ENCODE data around the gene MRPL11. TPM values are rescaled to one million over a fixed set of nuclear protein-coding genes. Genes with fewer than 3 reads are reported as not detected.

Gene MRPL11
- total RNA-seq, 4 donors from 2014 or later = 42.9 to 63.8 (median 53.9) TPM

DNA sequence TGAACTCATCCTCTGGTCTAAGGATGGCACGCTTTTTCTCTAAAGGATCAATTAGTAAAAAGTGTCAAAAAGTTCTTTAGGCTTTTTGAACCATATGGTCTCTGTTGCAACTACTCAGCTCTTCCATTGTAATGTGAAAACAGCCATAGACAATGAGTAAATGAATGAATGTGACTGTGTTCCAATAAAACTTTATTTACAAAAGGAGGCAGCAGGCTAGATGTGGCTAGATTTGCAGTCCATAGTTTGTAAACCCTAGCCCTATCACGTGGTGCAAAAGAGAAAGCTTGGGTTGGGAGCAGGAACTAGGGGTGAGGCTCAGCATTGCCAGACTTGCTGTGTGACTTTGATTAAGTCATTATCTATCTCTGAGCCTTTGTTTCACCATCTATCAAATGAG lies 23.2 kb downstream of the MRPL11 start:
- Histone ChIP-seq H3K4me3 (no peak overlapping the region), H3K36me3 (no peaks in the 10 kb centered on the region), H3K4me1 (peaks cover 0 to 5% (median 0%) of the 10 kb centered on the region in 4 donors), H3K9me3 (no peaks in the 10 kb centered on the region), H3K27me3 (peaks cover 0 to 43% of the 10 kb centered on the region in 2 donors), H3K27ac (no peak overlapping the region)
- WGBS, 2 donors = 54 to 58% methylated on average over 2 of the region's 2 CpGs
- DNase-seq (ENCODE audit: low spot score in 2 of 2) = no peak
- TF ChIP-seq EP300 (IDR thresholded peaks at IDR 0.05) (no peak), POLR2A (IDR thresholded peaks at IDR 0.05) (no peak)
- TF ChIP-seq, protein P1, sequence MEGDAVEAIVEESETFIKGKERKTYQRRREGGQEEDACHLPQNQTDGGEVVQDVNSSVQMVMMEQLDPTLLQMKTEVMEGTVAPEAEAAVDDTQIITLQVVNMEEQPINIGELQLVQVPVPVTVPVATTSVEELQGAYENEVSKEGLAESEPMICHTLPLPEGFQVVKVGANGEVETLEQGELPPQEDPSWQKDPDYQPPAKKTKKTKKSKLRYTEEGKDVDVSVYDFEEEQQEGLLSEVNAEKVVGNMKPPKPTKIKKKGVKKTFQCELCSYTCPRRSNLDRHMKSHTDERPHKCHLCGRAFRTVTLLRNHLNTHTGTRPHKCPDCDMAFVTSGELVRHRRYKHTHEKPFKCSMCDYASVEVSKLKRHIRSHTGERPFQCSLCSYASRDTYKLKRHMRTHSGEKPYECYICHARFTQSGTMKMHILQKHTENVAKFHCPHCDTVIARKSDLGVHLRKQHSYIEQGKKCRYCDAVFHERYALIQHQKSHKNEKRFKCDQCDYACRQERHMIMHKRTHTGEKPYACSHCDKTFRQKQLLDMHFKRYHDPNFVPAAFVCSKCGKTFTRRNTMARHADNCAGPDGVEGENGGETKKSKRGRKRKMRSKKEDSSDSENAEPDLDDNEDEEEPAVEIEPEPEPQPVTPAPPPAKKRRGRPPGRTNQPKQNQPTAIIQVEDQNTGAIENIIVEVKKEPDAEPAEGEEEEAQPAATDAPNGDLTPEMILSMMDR (IDR thresholded peaks at IDR 0.05) = no peak

DNA sequence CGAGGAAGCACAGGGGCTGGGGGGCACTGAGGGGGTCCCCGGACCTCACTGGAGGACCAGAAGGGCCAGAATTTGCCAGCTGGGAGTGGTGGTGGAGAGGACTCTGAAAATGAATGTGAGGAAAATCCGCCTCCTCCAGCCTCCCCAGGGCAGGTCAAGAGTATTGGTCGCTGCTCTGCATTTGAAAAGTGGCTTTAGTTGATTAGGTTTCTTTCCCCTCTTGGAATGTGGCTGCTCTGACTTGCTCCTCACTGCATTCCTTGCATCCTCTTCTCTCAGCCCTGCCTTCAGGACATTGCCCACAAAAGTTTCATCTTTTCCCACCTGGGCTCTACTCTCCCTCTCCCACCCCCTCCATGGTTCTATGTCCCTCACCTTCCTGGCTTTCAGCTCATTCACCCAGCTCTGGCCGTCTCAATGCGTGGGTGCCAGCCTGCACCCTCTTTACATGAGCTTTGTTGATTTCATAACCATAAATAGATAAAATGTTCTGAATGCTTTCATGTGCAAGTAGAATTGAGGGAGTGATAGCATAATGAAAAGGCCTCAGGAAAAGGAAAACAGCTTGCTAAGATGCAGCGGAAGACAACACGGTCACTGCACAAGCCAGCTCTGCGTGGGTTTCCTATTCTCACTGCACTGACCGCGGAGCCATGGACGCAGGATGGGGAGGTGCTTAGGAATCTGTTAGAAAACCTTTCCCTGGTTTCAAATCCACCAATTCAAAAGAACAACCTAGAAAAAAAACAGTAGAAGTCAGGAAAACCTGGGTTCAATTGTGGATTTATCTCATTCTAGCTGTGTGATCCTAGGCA lies 24.3 kb downstream of the MRPL11 start:
- H3K27ac ChIP-seq = no peak overlapping the region
- H3K36me3 ChIP-seq = no peaks in the 10 kb centered on the region
- peaks cover 0 to 6% (median 0%) of the 10 kb centered on the region in 4 donors for H3K4me1 ChIP-seq
- peaks cover 0 to 43% of the 10 kb centered on the region in 2 donors for H3K27me3 ChIP-seq
- no peak for DNase-seq (ENCODE audit: low spot score in 2 of 2)
- H3K4me3 ChIP-seq = no peak overlapping the region
- WGBS, 2 donors = 49 to 56% methylated on average over 12 of the region's 12 CpGs
- TF ChIP-seq POLR2A (IDR thresholded peaks at IDR 0.05) = no peak
- TF ChIP-seq EP300 (IDR thresholded peaks at IDR 0.05) = no peak
- TF ChIP-seq, protein P1 (IDR thresholded peaks at IDR 0.05) = no peak
- H3K9me3 ChIP-seq = no peaks in the 10 kb centered on the region

DNA sequence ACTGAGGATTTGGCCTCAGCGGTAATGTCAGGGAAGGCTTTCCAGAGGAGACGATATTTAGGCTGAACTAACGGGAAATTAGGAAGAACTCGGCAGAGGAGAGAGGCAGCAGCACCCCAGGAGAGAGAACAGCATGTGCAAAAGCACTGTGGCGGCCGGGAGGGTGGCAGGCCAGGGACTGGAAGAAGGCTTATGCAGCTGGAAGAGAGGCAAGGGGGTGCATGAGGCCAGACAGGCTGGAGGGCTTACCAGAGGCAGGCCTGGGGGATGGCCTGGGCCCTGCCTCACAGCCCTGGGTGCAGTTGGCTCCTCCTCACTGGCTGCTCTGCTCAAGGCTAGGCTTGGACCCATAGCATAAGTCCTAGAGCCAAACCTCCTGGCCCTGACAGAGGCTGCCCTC lies 25.5 kb downstream of the MRPL11 start:
- no peaks in the 10 kb centered on the region for H3K36me3 ChIP-seq
- no peak overlapping the region for H3K4me3 ChIP-seq
- no peak for DNase-seq (ENCODE audit: low spot score in 2 of 2)
- H3K27ac ChIP-seq = no peak overlapping the region
- TF ChIP-seq EP300 (IDR thresholded peaks at IDR 0.05) (no peak), POLR2A (IDR thresholded peaks at IDR 0.05) (no peak)
- TF ChIP-seq, protein P1 (IDR thresholded peaks at IDR 0.05) = no peak
- H3K9me3 ChIP-seq = no peaks in the 10 kb centered on the region
- peaks cover 0 to 35% of the 10 kb centered on the region in 2 donors for H3K27me3 ChIP-seq
- peaks cover 0 to 11% (median 4%) of the 10 kb centered on the region in 4 donors for H3K4me1 ChIP-seq
- WGBS, 2 donors = 79 to 83% methylated on average over 6 of the region's 6 CpGs

DNA sequence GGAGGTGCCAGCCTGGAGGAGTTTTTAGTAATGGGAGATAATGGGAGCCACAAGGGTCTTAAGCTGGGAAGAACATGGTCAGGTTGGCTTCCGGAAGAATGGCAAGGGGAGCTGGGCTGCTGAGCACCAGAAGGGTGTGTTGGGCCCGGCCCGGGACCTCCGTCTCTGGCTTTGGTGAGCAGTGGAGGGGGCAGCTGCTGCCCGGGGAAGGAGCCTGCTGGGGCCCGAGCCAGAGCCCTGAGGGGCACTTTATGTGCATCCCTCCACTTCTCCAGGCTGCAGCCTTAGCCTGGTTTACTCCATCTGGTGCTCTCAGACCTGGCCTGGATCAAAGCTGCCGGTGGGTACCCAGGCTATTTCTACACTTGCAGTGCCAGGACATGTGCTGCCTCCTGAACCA lies 26.5 kb downstream of the MRPL11 start:
- WGBS, 2 donors = 58 to 71% methylated on average over 6 to 7 of the region's 7 CpGs
- DNase-seq (ENCODE audit: low spot score in 2 of 2) = no peak
- Histone ChIP-seq H3K9me3 (no peaks in the 10 kb centered on the region), H3K27ac (no peak overlapping the region), H3K27me3 (peaks cover 0 to 35% of the 10 kb centered on the region in 2 donors), H3K4me3 (no peak overlapping the region), H3K36me3 (no peaks in the 10 kb centered on the region), H3K4me1 (peaks cover 0 to 10% (median 4%) of the 10 kb centered on the region in 4 donors)
- TF ChIP-seq POLR2A (IDR thresholded peaks at IDR 0.05) (no peak), EP300 (IDR thresholded peaks at IDR 0.05) (no peak)
- TF ChIP-seq, protein P1 (IDR thresholded peaks at IDR 0.05) = no peak

DNA sequence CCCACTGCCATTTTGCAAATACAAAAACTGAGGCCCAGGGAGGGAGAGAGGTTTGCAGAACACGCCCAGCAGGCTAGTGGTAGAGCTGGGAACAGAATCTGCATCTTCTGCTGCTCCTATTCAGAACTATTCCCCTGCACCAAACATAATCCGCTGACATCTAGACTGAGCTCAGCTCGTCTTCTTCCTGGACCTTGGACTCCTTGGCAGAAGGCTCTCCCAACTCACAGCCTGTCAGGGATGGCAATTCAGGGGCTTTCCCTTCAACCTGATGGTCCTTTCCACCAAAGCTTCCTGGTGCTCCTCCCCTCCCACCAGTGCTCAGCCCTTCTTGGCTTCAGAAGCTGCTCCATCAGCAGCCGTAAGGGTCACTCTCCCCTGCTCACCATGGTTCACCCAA lies 27.3 kb downstream of the MRPL11 start:
- H3K4me1 ChIP-seq = peaks cover 0 to 10% (median 4%) of the 10 kb centered on the region in 4 donors
- H3K9me3 ChIP-seq = no peaks in the 10 kb centered on the region
- no peak for DNase-seq (ENCODE audit: low spot score in 2 of 2)
- H3K4me3 ChIP-seq = no peak overlapping the region
- no peak overlapping the region for H3K27ac ChIP-seq
- 51 to 72% methylated on average over 4 of the region's 4 CpGs for WGBS, 2 donors
- TF ChIP-seq EP300 (IDR thresholded peaks at IDR 0.05) = no peak
- TF ChIP-seq, protein P1 (IDR thresholded peaks at IDR 0.05) = no peak
- no peak for TF ChIP-seq POLR2A (IDR thresholded peaks at IDR 0.05)
- peaks cover 0 to 34% of the 10 kb centered on the region in 2 donors for H3K27me3 ChIP-seq
- no peaks in the 10 kb centered on the region for H3K36me3 ChIP-seq
